ENCODE measurements around the gene TIGIT.
"Not testable (repeated sequence)": the region's sequence is repeated elsewhere in the genome, so short reads cannot be mapped to it uniquely, and the experiment has no call there.

Gene TIGIT

DNA sequence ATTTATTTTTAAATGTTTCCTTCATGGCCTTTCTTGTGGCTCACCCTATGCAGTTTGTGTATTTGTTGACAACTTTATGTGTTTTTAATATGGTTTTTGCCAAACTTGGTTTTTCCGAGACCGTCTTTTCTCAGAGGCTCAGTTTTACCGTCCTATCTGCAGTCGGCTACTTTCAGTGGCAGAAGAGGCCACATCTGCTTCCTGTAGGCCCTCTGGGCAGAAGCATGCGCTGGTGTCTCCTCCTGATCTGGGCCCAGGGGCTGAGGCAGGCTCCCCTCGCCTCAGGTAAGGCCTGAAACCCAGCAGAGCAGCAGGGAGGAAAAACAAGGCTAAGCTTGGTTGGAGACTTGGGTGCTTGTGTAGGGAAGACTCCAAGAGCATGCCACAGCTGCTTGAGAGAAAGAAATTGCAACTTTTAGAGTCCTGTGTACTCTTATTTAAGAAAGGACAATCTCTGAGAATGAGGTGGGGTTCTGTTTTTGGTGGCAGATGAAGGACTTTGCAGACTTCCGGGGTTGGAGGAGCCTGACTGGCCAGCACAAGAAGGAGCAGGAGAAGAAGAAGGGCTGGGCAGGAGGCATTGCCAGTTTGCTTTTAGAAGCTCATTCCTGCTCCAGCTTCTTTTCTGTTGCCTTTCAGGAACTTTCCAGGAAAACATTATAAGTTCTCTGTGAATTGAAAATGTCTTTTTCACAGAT is at the start of gene TIGIT:
TSS of gene TIGIT (plus strand) at position 191 of the 698 bp plus-strand sequence. CDS start at position 225, 34 bp downstream.
- DNase-seq = no peak

DNA sequence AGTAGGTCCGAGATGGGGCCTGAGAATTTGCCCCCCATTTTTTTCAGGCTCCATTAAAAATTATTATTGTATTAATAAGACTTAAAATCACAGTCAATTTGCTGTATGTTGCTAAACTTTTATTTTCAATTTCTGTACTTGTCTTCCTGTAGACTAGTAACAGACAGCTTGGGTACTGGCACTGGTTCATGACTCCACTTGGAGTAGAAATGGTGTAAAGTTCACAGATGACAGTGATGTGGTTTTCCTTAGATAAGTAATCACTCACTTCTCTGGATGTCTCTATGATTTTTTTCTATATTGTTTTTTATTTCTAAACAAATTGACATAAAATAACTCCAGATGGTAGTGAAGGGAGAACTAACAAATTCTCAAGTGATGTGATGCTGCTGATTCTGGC is 40.9 kb upstream of the TIGIT start:
- no peak for DNase-seq

DNA sequence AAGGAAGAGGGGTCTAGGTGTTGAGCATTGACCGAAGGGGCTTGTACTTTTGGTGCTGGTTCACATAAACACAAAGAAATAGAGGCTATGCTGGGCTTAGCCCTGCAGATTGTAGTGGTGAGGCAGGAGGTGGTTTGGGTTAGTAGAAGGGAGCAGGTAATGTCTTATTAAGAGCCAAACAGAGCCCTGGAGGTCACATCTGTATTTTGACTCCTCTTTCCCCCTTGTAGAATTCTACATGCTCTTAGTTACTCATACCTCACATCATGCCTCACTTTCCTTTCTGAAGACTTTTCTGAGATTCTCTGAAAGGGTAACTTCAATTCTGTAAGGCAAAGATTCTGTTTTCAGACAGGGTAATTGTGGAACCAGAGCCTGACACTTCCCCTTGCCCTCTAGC is 40.3 kb upstream of the TIGIT start:
- DNase-seq = no peak

DNA sequence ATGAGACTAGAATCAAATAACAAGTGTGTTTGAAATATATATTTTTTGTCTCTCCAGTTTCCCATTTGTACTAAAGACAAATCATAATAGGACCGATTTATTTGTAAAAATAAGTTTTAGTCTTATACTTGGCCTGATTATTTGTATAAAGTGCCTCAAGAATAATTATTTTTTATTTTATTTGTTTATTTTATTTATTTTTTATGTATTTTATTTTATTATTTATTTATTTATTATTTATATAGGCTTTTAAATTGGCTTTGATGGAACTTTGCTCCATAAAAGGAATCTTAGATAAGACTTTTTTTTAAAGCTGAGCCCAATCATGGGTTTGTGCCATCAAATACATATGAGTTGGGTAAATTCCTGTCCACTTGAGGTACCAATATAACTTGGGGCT is 34.3 kb upstream of the TIGIT start:
- DNase-seq = no peak

DNA sequence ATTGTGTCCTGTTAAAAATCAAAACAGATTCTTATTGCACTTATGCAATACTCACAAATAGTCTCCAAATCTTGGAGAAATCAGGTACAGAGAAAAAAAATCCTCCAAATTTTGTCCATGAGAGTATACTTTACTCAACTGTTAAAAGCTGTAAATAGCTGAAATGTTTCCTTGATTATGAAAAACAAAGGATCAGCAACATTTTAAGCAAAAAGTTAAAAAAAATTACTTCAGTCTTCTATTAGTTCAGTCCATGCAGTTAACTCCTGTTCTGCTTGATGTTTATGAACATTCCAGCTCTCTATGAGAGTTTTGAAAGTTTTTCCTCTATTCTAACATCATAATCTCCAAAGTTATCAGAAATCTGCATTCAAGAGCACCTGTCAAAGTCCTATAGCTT is 33.7 kb upstream of the TIGIT start:
- no peak for DNase-seq

DNA sequence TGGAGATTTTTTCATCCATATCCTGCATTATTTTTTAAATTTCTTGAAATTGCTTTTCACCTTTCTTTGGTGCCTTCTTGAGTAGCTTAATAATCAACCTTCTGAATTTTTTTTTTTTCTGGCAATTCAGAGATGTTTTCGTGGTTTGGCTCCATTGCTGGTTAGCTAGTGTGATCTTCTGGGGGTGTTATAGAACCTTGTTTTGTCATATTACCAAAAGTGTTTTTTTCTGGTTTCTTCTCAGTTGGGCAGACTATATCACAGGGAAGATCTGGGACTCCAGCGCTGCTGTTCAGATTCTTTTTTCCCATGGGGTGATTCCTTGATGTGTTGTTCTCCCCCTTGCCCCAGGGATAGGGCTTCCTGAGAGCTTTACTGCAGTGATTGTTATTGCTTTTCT is 23.8 kb upstream of the TIGIT start:
- DNase-seq = no peak

DNA sequence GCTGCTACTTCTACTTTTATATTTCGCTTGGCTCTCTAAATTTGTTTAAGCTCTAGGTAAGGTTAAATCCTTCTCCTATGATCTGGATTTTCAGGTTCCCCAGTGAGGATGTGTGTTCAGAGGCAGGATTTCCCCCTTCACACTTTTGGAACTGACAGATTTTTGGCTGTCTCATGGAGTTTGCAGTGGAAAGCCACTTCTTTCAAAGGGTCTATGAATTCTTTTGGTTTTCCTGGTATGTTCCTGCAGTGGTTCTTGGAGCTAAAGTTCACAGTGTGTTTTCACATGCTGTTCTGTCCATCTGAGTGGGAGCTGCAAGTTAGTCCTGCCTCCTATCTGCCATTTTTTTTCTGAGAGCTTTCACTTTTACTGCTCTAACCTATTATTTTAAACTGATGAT is 21.6 kb upstream of the TIGIT start:
- no peak for DNase-seq

DNA sequence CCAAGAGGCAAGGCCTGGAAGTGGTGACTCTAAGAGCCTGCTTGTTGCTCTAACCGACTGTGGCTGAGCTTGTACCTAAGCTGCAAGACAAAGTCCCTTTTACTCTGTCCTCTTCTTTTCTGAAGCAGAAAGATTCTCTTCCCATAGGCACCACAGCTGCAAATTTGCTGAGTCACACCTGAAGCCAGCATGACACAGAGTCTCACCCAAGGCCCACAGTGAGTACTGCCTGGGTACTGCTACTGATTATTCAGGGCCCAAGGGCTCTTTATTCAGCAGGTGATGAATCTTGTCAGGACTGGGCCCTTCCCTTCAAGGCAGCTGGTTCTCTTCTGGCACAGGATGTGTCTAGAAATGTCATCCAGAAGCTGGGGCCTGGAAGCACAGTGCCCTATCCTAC is 18.9 kb upstream of the TIGIT start:
- no peak for DNase-seq

DNA sequence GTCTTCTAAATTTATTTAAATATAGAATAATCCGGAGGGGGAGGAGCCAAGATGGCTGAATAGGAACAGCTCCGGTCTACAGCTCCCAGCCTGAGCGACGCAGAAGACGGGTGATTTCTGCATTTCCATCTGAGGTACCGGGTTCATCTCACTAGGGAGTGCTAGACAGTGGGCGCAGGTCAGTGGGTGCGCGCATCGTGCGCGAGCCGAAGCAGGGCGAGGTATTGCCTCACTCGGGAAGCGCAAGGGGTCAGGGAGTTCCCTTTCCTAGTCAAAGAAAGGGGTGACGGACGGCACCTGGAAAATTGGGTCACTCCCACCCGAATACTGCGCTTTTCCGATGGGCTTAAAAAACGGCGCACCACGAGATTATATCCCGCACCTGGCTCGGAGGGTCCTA is 17.0 kb upstream of the TIGIT start:
- DNase-seq = not testable (repeated sequence)

DNA sequence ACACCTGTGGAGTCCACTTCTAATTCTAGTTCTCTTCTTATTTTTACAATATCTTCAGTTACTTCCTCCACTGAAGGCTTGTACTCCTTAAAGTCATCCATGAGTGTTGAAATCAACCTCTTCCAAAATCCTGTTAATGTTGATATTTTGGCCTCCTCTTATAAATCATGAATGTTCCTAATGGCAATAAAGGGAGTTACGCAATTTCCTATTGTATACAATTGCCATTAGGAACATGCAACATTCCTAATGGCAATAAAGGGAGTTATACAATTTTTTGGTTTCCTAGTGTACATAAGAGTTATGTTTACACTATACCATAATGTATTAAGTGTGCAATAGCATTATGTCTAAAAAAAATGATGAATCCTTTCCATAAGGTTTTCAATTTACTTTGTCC is 9.2 kb upstream of the TIGIT start:
- DNase-seq = no peak

DNA sequence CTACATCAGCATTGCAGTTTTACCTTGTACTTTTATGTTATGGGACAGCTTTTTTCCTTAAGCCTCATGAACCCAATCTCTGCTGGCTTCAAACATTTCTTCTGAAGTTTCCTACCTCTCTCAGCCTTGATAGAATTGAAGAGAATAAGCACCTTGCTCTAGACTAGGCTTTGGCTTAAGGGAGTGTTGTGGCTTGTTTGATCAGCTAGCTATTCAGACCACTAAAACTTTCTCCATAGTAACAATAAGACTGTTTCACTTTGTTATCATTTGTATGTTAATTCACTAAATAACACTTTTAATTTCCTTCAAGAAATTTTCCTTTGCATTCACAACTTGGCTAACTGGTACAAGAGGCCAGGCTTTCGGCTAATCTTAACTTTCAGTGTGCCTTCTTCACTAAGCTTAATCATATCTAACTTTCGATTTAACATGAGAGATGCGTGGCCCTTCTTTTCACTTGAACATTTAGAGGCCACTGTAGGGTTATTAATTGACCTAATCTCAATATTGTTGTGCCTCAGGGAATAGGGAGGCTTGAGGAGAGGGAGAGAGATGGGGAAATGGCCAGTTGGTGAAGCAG is 8.1 kb upstream of the TIGIT start:
- DNase-seq = no peak

DNA sequence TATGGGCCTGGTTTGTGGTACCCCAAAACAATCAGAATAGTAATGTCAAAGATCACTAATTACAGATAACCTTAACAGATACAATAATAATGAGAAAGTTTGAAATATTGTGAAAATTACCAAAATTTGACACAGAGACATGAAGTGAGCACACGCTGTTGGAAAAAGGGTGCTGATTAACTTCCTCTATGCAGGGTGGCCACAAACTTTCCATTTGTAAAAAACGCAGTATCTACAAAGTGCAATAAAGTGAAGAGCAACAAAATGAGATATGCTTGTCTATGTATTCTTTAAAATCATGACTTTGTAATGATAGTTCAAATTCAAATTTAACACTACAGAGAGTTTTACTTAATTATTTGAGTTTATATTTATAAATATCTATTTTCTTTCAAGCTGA is 7.6 kb upstream of the TIGIT start:
- no peak for DNase-seq

DNA sequence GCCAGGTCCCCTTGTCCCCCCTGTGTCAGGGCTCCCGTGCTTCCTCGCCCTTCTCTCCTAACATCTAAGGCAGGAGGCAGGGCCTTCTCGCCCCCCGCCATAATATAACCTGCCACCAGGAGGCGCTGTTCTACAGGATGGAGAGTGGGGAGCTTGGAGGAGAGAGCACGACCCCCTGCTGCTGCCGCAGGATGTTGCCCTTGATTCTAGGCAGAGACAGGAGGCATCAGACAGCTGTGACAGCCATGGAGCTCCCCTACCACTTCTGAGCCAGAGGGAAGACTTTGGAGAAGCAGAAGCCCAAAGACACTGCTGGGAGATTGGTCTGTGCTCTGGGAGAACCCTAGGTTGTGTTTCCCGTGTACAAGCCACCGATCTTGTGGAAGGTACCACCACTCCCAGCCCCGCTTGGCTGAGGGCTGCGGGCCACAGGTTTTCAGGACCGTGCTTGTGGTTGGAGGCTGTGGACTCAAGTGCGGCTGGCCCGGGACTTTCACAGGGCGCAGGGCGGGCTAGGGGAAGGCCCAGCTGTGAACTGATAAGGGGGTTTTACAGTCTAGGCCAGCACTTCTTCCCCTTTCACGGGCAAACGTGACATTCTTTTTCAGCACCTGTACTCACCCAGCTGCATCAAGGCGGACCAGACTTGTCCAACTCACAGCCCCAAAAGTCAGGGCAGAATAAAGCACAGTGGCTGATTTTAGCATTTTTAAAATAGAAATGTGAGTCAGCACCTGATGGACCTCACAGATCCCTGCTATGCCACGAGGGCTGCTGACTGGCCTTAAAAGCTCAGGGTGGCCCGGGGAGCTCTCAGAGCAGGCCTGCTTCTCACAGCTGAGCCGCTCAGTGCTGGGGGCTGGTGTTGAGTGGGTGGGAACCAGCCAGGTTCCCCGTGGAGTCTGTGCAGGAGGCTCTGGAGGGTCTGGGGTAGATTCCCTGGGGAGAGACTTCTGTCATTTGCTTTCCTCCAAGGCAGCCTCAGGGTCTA is 2.6 kb upstream of the TIGIT start:
- peak; percentile 82 for DNase-seq

DNA sequence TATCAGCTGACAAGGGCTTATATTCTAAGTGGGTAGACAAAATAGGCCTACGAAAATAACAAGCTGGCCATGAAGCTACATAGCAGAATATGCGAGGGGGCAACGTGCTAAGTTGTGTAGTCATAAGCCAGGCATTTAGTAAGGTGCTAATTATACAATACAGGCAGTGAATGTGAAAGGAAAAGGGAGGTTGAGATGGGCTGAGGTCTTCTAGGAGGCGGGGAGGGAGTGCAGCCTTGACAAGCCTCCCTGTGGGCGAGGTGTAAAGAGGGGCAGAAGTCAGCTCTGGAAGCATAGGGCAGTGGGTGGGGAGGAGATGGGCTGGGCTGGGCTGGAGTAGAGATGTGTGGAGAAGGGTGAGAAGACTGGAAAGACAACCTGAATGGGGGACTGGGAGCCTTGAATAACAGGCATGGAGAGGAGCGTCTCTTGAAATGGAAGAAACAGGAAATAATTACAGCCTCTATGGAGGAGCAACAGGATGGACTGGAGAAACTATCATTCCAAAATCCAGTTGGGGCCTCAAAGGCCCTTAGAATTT is 1.2 kb downstream of the TIGIT start:
- no peak for DNase-seq

DNA sequence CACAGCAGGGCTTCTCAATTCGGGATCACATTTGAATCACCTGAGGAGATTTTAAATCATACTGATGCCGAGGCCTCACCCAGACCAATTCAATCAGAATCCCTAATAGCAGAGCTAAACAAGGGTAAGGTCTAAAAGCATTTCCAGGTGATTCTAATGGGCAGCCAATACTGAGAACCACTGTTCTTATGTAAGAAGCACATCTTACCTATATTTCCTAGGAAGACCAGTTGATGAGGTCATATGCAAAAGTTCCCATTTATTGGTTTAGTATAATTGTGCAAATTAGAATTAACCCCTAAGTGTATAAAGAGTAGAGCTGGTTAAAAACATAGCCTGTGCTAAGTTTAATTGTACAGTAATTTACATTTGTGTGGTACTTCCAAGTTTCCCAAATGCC is 2.1 kb downstream of the TIGIT start:
- DNase-seq = no peak

DNA sequence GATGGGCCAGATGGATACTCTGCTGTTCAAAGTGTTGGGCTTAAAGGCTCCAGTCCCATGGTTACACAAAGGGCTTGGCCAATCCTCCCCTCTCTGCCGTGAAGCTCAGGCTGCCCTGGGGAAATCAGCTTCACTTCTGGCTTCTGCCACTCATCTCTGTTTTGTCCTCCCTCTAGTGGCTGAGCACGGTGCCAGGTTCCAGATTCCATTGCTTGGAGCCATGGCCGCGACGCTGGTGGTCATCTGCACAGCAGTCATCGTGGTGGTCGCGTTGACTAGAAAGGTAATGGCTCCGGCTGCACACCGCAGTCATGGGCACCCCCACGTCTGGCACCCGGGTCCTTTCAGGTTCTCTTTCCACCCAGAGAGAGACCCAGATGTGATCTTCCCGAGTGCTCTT is 5.6 kb downstream of the TIGIT start:
- peak; percentile 21 for DNase-seq

DNA sequence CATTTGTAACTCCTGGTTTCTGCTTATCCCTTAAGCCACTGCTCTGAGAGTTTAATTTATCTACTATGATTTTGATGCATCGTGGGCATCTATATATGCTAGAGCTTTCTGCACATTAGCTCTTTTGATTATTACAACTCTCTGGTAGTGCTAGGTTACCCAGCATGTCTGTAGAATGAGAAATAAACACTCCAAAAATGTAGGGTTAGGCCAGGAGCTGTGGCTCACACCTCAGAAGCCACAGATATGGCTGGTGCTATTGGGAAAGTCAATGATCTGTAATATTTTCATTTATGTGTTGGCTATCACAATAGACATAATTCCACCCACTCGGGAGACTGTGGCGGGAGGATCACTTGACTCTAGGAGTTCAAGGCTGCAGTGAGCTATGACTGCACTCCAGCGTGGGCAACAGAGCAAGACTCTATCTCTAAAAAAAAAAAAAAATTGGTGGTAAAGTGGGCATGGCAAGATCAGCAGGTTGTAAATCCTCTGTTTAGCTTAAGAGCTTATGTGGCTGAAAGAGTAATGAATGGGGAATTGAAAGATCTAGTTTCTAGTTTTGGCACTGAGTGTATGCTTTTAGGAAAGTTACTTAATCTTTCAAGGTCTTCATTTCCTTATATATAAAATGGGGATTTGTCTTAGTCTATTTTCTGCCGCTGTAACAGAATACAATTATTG is 6.3 kb downstream of the TIGIT start:
- no peak for DNase-seq

DNA sequence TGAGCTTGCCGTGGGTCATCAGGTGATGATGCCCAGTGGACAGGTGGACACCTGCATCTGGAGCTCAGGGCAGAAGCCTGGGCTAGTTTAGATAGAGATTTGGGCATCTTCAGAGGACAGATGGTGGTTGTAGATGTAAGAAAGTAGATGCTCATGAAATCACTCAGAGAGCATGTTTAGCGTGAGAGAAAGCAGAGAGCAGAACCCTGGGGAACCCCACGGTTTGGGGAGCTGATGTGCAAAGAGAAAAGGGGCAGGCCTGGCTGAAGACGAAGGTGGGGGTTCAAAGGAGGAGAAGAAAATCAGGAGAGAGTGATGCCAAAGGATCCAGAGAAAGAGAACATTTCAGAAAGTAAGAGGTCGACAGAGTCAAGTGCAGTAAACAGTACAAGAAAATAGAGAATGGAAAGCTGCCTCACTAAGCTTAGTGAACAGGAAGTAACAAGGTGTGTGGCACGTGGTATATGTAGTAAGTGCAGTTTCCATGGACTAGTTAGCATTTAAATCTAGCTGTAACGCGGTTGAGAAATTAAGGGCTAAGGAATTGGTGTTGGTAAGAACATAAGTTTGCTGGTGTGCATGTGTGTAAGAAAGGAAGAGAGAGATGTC is 13.5 kb downstream of the TIGIT start:
- DNase-seq = no peak

DNA sequence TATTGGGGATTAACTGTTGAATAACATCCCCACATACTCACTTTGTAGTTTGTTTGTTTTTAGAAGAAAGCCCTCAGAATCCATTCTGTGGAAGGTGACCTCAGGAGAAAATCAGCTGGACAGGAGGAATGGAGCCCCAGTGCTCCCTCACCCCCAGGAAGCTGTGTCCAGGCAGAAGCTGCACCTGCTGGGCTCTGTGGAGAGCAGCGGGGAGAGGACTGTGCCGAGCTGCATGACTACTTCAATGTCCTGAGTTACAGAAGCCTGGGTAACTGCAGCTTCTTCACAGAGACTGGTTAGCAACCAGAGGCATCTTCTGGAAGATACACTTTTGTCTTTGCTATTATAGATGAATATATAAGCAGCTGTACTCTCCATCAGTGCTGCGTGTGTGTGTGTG is 14.0 kb downstream of the TIGIT start:
- no peak for DNase-seq

DNA sequence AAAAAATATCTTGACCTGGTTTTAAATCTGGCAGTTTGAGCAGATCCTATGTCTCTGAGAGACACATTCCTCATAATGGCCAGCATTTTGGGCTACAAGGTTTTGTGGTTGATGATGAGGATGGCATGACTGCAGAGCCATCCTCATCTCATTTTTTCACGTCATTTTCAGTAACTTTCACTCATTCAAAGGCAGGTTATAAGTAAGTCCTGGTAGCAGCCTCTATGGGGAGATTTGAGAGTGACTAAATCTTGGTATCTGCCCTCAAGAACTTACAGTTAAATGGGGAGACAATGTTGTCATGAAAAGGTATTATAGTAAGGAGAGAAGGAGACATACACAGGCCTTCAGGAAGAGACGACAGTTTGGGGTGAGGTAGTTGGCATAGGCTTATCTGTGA is 14.5 kb downstream of the TIGIT start:
- DNase-seq = no peak

DNA sequence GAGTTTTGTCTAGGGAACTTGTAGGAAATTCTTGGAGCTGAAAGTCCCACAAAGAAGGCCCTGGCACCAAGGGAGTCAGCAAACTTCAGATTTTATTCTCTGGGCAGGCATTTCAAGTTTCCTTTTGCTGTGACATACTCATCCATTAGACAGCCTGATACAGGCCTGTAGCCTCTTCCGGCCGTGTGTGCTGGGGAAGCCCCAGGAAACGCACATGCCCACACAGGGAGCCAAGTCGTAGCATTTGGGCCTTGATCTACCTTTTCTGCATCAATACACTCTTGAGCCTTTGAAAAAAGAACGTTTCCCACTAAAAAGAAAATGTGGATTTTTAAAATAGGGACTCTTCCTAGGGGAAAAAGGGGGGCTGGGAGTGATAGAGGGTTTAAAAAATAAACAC is 15.0 kb downstream of the TIGIT start:
- no peak for DNase-seq

DNA sequence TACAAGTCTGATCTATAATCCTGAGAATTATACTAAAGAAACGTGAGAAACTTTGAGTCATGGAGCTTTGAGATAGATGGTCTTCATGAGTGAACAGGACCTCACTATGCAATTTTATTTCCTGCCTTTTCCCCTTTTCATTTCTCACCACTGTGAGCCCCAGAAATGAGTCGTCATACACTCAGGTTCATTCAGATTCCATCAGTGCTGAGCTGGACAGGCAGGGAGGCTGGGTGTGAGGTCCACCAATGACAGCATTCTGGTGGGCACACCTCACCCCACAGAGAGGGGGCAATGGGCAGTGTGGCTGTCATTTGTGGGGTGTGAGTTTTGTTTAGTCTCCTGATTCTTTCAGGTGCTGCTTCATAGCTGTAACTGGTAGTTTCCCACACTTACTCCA is 16.9 kb downstream of the TIGIT start:
- DNase-seq = no peak

DNA sequence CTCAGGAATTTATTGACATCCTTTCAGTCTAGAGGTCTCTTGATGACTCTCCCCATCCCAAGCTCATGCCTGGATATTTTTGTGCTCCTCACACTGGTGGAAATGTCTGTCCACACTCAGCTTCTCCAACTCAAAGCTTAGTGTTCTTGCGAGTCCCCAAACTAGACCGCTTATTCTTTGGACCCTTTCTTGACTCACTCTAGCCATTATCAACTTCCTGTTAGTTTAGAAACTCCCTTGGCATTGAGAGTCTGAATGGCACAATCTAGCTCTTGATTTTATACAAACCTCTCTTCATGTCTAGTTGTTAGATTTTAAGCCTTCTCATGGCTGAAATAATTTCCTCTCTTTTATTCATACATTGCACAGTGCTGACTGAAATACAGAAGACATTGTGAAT is 19.6 kb downstream of the TIGIT start:
- DNase-seq = no peak
